Transverse colon (tissue), 4 donors: Measurements from ENCODE around the gene SYT13. TPM values are rescaled to one million over a fixed set of nuclear protein-coding genes. Genes with fewer than 3 reads are reported as not detected.

Experiments
- DNase-seq: peaks from one replicate; pipeline ENCODE4 v3.0.0-alpha.2; 2019
- H3K27ac ChIP-seq, 4 donors: fragments of 200-600 bp; sonication (generic); 2 replicates each; pipeline ENCODE4 v1.5.1; 2016 to 2018; ENCODE audit warnings: inconsistent platforms in 4 of 4
- H3K27me3 ChIP-seq: fragments of 200-600 bp; sonication (generic); 2 replicates; pipeline ENCODE4 v1.5.1; 2017; ENCODE audit warnings: inconsistent platforms
- H3K36me3 ChIP-seq, 4 donors: fragments of 200-600 bp; sonication (generic); 2 replicates each; pipeline ENCODE4 v1.5.1; 2017 to 2019; ENCODE audit warnings: inconsistent platforms in 4 of 4
- H3K4me1 ChIP-seq, 4 donors: fragments of 200-600 bp; sonication (generic); 2 replicates each; pipeline ENCODE4 v1.5.1; 2017 to 2020; ENCODE audit warnings: inconsistent platforms in 4 of 4
- H3K4me3 ChIP-seq, 4 donors: fragments of 200-600 bp; sonication (generic); 1 replicate in 1 of 4; 2 replicates in 3 of 4; pipeline versions ENCODE4 v1.5.1 to v1.6.1; 2017 to 2019; ENCODE audit warnings: inconsistent platforms in 4 of 4
- H3K9me3 ChIP-seq, 2 donors: fragments of 200-600 bp; sonication (generic); 2 replicates each; pipeline ENCODE4 v1.5.1; 2017 to 2019; ENCODE audit warnings: inconsistent platforms in 2 of 2
- EP300 ChIP-seq: sonication (generic); formaldehyde crosslinking; IDR thresholded peaks from one replicate; pipeline ENCODE4 v1.6.1; 2017; ENCODE audit warnings: antibody characterized with exemption, low read depth
- POLR2A ChIP-seq: fragments of 450-650 bp; IDR thresholded peaks from one replicate; pipeline ENCODE4 v1.6.1; 2016; ENCODE audit warnings: antibody characterized with exemption, mild to moderate bottlenecking, moderate library complexity
- POLR2AphosphoS5 ChIP-seq, 3 donors: sonication (generic); formaldehyde crosslinking; IDR thresholded peaks; one replicate each; pipeline ENCODE4 v1.6.1; 2016; ENCODE audit warnings: antibody characterized with exemption in 3 of 3
- WGBS, 2 donors: methylation state at CpG; one replicate each; pipeline ENCODE4 v1.1.5; 2018; ENCODE audit warnings: low coverage in 1 of 2; 5-methylcytosine and 5-hydroxymethylcytosine counted together
- in situ Hi-C, 4 donors: fragments of 200-750 bp; cut with MboI; loops; one replicate each; pipeline versions ENCODE4 v1.15.0 to v1.15.1; 2017; ENCODE audit warnings: low sequenced_read_pairs in 3 of 4, low pct_ligation_motif_present in 1 of 4, low pct_unique_long_range_greater_than_20kb in 1 of 4
- intact Hi-C: fragments of 100-400 bp; cut with DNase I; formaldehyde crosslinking; loops from one replicate; pipeline ENCODE4 v1.15.1; 2023; ENCODE audit warnings: low total_unique reads
- total RNA-seq, 4 donors: library from RNA; depleted of rRNA; stranded (reverse); fragments of >200 nt; gene quantifications; one replicate each; pipeline ENCODE4 v1.1.0, GENCODE V29; 2016
- TF ChIP-seq, protein P1 (sequence below), 5 experiments: fragments of 200-600 bp in 3 of 5; fragments of 450-650 bp in 2 of 5; sonication (generic) in 3 of 5; IDR thresholded peaks; 1 replicate in 2 of 5; 2 replicates in 3 of 5; pipeline ENCODE4 v1.5.1; 2016 to 2017; ENCODE audit warnings: antibody characterized with exemption in 5 of 5, inconsistent platforms in 3 of 5, mild to moderate bottlenecking in 2 of 5, moderate library complexity in 1 of 5

SYT13 gene
- total RNA-seq, 4 donors from 2014 or later = 10.5 to 28.6 (median 23.4) TPM

DNA sequence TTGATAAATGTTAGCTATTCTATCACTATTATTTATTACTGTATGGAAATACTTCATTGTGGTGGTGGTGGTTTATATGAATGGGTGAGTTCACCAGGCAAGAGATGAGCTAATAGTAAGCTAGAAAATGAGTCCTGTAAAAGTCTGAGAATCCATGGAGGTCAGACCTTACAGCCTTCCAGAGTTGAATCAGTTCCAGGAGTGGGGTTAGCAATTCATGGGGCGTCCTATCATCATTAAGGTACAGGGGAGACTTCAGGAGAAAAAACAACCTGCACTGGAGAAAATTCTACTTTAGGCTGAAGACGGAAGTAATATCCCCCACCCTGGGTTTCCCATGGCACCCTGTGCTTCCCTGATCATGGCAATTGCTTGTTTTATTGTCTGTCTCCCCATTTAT lies 6.5 kb downstream of the SYT13 start:
- WGBS, 2 donors = 84 to 86% methylated on average over 2 of the region's 2 CpGs

DNA sequence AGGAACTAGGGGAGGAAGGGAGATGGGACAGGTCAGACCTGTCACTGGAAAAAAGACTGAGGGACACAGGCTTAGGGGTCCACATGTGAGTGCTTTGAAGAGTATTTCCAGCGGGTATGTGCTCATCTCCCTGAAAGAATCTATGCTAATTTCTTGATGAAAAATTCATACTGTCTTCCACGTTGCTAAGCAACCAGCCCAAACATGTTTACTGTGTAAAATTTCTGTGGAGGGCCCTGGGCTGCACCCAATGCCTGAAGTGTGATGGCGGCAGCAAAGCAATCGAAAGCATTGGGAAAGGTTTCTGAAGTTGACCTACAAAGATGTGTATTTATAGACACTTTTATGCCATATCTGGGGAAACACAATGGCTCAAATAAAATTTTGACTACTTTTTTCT lies 7.4 kb downstream of the SYT13 start:
- intact Hi-C loops = no loop called here
- in situ Hi-C loops = no loop called here

More for the DNA sequence above, 6.5 kb downstream of the SYT13 start:
- DNase-seq = no peak
- Histone ChIP-seq H3K9me3 (no peaks in the 10 kb centered on the region), H3K4me3 (no peak overlapping the region), H3K4me1 (no peaks in the 10 kb centered on the region), H3K27ac (no peak overlapping the region), H3K36me3 (no peaks in the 10 kb centered on the region), H3K27me3 (peaks cover 3% of the 10 kb centered on the region)
- TF ChIP-seq EP300 = no peak
- TF ChIP-seq POLR2AphosphoS5 (IDR thresholded peaks at IDR 0.05) = no peak
- TF ChIP-seq, protein P1, sequence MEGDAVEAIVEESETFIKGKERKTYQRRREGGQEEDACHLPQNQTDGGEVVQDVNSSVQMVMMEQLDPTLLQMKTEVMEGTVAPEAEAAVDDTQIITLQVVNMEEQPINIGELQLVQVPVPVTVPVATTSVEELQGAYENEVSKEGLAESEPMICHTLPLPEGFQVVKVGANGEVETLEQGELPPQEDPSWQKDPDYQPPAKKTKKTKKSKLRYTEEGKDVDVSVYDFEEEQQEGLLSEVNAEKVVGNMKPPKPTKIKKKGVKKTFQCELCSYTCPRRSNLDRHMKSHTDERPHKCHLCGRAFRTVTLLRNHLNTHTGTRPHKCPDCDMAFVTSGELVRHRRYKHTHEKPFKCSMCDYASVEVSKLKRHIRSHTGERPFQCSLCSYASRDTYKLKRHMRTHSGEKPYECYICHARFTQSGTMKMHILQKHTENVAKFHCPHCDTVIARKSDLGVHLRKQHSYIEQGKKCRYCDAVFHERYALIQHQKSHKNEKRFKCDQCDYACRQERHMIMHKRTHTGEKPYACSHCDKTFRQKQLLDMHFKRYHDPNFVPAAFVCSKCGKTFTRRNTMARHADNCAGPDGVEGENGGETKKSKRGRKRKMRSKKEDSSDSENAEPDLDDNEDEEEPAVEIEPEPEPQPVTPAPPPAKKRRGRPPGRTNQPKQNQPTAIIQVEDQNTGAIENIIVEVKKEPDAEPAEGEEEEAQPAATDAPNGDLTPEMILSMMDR (IDR thresholded peaks at IDR 0.05) = no peak
- no peak for TF ChIP-seq POLR2A
- in situ Hi-C loops = no loop called here
- intact Hi-C loops = no loop called here

DNA sequence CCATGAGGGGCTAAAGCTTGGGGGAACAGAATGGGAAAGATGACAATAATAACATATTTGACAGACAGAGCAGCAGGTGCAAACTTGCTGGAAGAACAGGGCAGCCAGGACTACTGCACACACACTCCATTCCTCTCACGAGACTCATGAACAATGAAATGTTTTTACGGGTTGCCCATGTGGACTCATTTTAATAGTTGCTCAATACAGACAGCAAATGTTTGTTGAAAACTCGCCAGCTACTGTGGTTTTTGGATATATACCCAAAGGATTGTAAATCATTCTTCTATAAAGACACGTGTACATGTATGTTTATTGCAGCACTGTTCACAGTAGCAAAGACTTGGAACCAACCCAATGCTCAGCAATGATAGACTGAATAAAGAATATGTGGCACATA lies 10.3 kb downstream of the SYT13 start:
- H3K4me3 ChIP-seq = no peak overlapping the region
- H3K36me3 ChIP-seq = no peaks in the 10 kb centered on the region
- no peak overlapping the region for H3K27ac ChIP-seq
- TF ChIP-seq POLR2AphosphoS5 (IDR thresholded peaks at IDR 0.05) = no peak
- TF ChIP-seq, protein P1 (IDR thresholded peaks at IDR 0.05) = no peak
- TF ChIP-seq EP300 = no peak
- TF ChIP-seq POLR2A = no peak
- peaks cover 0 to 5% (median 2%) of the 10 kb centered on the region in 4 donors for H3K4me1 ChIP-seq
- no peaks in the 10 kb centered on the region for H3K27me3 ChIP-seq
- intact Hi-C loops = no loop called here
- H3K9me3 ChIP-seq = no peaks in the 10 kb centered on the region
- in situ Hi-C loops = no loop called here
- WGBS, 2 donors = 30 to 32% methylated on average over 3 to 4 of the region's 4 CpGs
- DNase-seq = no peak

More for the DNA sequence above, 7.4 kb downstream of the SYT13 start:
- 77 to 89% methylated on average over 4 of the region's 4 CpGs for WGBS, 2 donors
- no peak overlapping the region for H3K27ac ChIP-seq
- H3K27me3 ChIP-seq = no peaks in the 10 kb centered on the region
- H3K9me3 ChIP-seq = no peaks in the 10 kb centered on the region
- TF ChIP-seq POLR2AphosphoS5 (IDR thresholded peaks at IDR 0.05) = no peak
- TF ChIP-seq, protein P1 (IDR thresholded peaks at IDR 0.05) = no peak
- no peak for TF ChIP-seq EP300
- no peak for TF ChIP-seq POLR2A
- H3K4me3 ChIP-seq = no peak overlapping the region
- DNase-seq = no peak
- no peaks in the 10 kb centered on the region for H3K36me3 ChIP-seq
- H3K4me1 ChIP-seq = no peaks in the 10 kb centered on the region

DNA sequence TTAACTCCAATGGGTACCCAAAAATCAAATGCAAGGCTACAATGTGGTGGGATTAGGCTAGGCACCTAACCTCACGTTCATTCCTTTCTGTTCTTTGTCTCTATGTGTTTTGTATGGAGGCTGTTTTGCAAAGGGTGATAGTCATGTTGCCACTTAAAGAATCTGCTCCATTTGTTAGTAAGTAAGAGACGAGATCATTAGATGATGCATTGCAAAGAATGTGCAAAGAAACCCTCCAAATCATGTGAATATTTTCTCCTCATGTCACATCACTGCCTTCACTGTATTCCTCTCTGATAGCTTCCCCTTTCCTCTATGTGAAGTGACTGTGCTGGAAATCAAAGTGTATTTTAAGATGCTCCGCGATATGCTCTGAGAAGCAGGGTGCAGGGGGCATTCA lies 11.9 kb downstream of the SYT13 start:
- Histone ChIP-seq H3K4me3 (no peak overlapping the region), H3K27ac (no peak overlapping the region), H3K9me3 (no peaks in the 10 kb centered on the region), H3K27me3 (no peaks in the 10 kb centered on the region), H3K36me3 (no peaks in the 10 kb centered on the region), H3K4me1 (peaks cover 0 to 5% (median 2%) of the 10 kb centered on the region in 4 donors)
- WGBS, 2 donors = 66 to 82% methylated on average over 4 of the region's 4 CpGs
- DNase-seq = no peak
- no peak for TF ChIP-seq EP300
- TF ChIP-seq, protein P1 (IDR thresholded peaks at IDR 0.05) = no peak
- TF ChIP-seq POLR2A = no peak
- TF ChIP-seq POLR2AphosphoS5 (IDR thresholded peaks at IDR 0.05) = no peak
- in situ Hi-C loops = no loop called here
- intact Hi-C loops = no loop called here
